PC-3 (cell line): ENCODE measurements around the gene VASN. TPM values are rescaled to one million over a fixed set of nuclear protein-coding genes. Genes with fewer than 3 reads are reported as not detected.

Experiments
- ATAC-seq: fragments of 200-7000 bp; cut with Tn5 transposase; 2 replicates; pipeline ENCODE4 v1.9.1; 2020; ENCODE audit warnings: mild to moderate bottlenecking, moderate library complexity
- BruUV-seq: library from RNA; stranded (reverse); fragments of 400-500 nt; replicated peaks from 2 replicates; lab custom pipeline; 2021; lab: Mats Ljungman, UMichigan
- CTCF ChIA-PET: fragments of 300-600 bp; sonication (Branson Sonifier 250); formaldehyde crosslinking; loops from one replicate; lab custom pipeline; 2022; ENCODE audit warnings: antibody characterized with exemption; lab: Charles Lee
- POLR2A ChIA-PET: fragments of 300-600 bp; sonication (Branson Sonifier 250); formaldehyde crosslinking; loops from one replicate; lab custom pipeline; 2022; ENCODE audit warnings: antibody characterized with exemption; ENCODE audit not compliant: unreplicated experiment; lab: Charles Lee
- DNase-seq: peaks from one replicate; pipeline ENCODE4 v3.0.0-alpha.2; 2015
- H2AFZ ChIP-seq: fragments of 300-600 bp; sonication (generic); 2 replicates; pipeline ENCODE4 v1.6.0; 2016; ENCODE audit warnings: antibody characterized with exemption, low read length
- H3F3A ChIP-seq: fragments of 300-600 bp; sonication (generic); one replicate; pipeline ENCODE4 v1.6.0; 2017; ENCODE audit warnings: antibody characterized with exemption, low read length, control low read depth, mild to moderate bottlenecking; ENCODE audit not compliant: unreplicated experiment
- H3K27ac ChIP-seq: fragments of 300-600 bp; sonication (generic); 2 replicates; pipeline ENCODE4 v1.5.1; 2016; ENCODE audit warnings: mild to moderate bottlenecking, low read length
- H3K27me3 ChIP-seq: fragments of 300-600 bp; sonication (generic); 2 replicates; pipeline ENCODE4 v1.6.1; 2016; ENCODE audit warnings: low read length, mixed read lengths
- H3K36me3 ChIP-seq: fragments of 300-600 bp; sonication (generic); 2 replicates; pipeline ENCODE4 v1.6.1; 2016; ENCODE audit warnings: low read depth, mixed run types, low read length, mixed read lengths
- H3K4me1 ChIP-seq: fragments of 300-600 bp; sonication (generic); 2 replicates; pipeline ENCODE4 v1.5.1; 2016; ENCODE audit warnings: low read length; ENCODE audit not compliant: insufficient read depth
- H3K4me2 ChIP-seq: fragments of 300-600 bp; sonication (generic); 2 replicates; pipeline ENCODE4 v1.6.0; 2016; ENCODE audit warnings: low read length
- H3K4me3 ChIP-seq: fragments of 300-600 bp; sonication (generic); 2 replicates; pipeline ENCODE4 v1.5.1; 2016; ENCODE audit warnings: mild to moderate bottlenecking, low read length, mixed read lengths
- H3K79me2 ChIP-seq: fragments of 300-600 bp; sonication (generic); 2 replicates; pipeline ENCODE4 v1.6.1; 2017; ENCODE audit warnings: low read length, mixed read lengths
- H3K9ac ChIP-seq: fragments of 300-600 bp; sonication (generic); 2 replicates; pipeline ENCODE4 v1.6.0; 2016; ENCODE audit warnings: mild to moderate bottlenecking, low read length
- H3K9me2 ChIP-seq: fragments of 300-600 bp; sonication (generic); replicated peaks from 2 replicates; pipeline ENCODE4 v1.6.1; 2016; ENCODE audit warnings: mixed run types, low read length, mixed read lengths
- H3K9me3 ChIP-seq: fragments of 300-600 bp; sonication (generic); 2 replicates; pipeline ENCODE4 v1.6.1; 2016; ENCODE audit warnings: low read length, mixed read lengths
- H4K20me1 ChIP-seq: fragments of 300-600 bp; sonication (generic); 2 replicates; pipeline ENCODE4 v1.6.1; 2016; ENCODE audit warnings: low read length, mixed read lengths
- EZH2 ChIP-seq: fragments of 300-600 bp; sonication (generic); IDR thresholded peaks from one replicate; pipeline ENCODE4 v1.6.1; 2017; ENCODE audit warnings: antibody characterized with exemption, mild to moderate bottlenecking, low read length; ENCODE audit not compliant: unreplicated experiment
- EZH2phosphoT487 ChIP-seq: fragments of 300-600 bp; sonication (generic); IDR thresholded peaks from 2 replicates; pipeline ENCODE4 v1.6.1; 2018; ENCODE audit warnings: mild to moderate bottlenecking, antibody characterized with exemption, low read length, borderline replicate concordance
- intact Hi-C: fragments of 100-400 bp; cut with micrococcal nuclease; formaldehyde crosslinking; loops from 2 replicates; pipeline ENCODE4 v1.9.0; 2023
- total RNA-seq: library from RNA; depleted of rRNA; stranded (reverse); fragments of >200 nt; gene quantifications from 2 replicates; pipeline ENCODE4 v1.2.3, GENCODE V29; 2014
- TF ChIP-seq, protein P1 (sequence below): fragments of 300-600 bp; sonication (generic); conservative IDR thresholded peaks from 2 replicates; pipeline ENCODE4 v1.5.1; 2017; ENCODE audit warnings: antibody characterized with exemption, low read depth, mild to moderate bottlenecking, low read length

VASN gene
- total RNA-seq, 1 experiment from 2014 or later = 12.2 TPM

DNA sequence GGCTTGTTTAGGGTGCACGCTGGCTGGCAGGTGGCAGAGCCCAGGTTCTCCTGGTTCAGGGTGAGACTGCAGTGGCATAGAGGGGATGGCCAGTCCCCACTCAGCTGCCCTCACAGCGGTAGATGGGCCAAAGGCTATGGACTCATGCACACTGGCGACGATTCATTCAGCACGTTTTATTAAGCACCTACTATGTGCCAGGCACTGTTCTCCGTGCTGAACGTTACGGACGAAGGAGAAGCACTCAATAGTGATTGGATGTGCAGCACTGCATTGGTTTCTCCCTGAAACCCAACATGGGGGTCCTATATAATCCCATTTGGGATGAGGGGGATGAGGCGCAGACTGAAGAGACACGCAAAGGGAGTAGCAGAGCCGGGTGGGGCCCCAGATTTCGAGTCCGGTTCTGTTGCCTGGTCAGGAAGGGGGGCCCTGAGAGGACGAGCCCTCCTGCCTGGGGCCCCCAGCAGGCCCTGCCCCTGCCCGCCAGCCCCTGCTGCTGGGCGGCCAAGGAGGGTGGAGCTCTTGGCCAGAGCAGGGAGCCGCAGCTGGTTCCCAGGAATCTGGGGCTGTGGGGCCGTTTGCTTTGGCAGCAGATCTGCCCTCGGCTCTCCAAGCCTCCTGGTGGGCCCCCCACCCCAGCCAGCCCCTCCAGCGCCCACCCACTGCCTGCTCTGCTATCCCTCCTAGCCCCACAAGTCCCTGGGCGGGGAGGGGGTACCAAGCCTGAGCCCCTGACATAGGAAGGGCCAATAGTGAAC, 47.0 kb upstream of the VASN start:
- Histone ChIP-seq H4K20me1 (no peaks in the 10 kb centered on the region), H3K4me3 (no peak overlapping the region), H3K9me3 (no peaks in the 10 kb centered on the region), H3F3A (no peaks in the 10 kb centered on the region), H3K4me2 (no peak overlapping the region), H3K9me2 (no peaks in the 10 kb centered on the region), H3K4me1 (no peaks in the 10 kb centered on the region), H3K27ac (no peak overlapping the region), H3K27me3 (no peaks in the 10 kb centered on the region), H3K9ac (no peak overlapping the region), H2AFZ (no peak overlapping the region), H3K36me3 (no peaks in the 10 kb centered on the region), H3K79me2 (peaks cover 45% of the 10 kb centered on the region)
- no TSS peak for BruUV-seq
- ChIA-PET CTCF (no interaction called here), POLR2A (no interaction called here)
- TF ChIP-seq EZH2 = no peak
- TF ChIP-seq, protein P1, sequence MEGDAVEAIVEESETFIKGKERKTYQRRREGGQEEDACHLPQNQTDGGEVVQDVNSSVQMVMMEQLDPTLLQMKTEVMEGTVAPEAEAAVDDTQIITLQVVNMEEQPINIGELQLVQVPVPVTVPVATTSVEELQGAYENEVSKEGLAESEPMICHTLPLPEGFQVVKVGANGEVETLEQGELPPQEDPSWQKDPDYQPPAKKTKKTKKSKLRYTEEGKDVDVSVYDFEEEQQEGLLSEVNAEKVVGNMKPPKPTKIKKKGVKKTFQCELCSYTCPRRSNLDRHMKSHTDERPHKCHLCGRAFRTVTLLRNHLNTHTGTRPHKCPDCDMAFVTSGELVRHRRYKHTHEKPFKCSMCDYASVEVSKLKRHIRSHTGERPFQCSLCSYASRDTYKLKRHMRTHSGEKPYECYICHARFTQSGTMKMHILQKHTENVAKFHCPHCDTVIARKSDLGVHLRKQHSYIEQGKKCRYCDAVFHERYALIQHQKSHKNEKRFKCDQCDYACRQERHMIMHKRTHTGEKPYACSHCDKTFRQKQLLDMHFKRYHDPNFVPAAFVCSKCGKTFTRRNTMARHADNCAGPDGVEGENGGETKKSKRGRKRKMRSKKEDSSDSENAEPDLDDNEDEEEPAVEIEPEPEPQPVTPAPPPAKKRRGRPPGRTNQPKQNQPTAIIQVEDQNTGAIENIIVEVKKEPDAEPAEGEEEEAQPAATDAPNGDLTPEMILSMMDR = no peak
- no peak for TF ChIP-seq EZH2phosphoT487
- ATAC-seq (no peak), DNase-seq (no peak)
- intact Hi-C loops = no loop called here

GRCh38 chr16:4325253-4325758, 46.3 kb upstream of the VASN start:
- Histone ChIP-seq H3K9ac (no peak overlapping the region), H3K27ac (no peak overlapping the region), H3K9me3 (no peaks in the 10 kb centered on the region), H3K36me3 (no peaks in the 10 kb centered on the region), H4K20me1 (no peaks in the 10 kb centered on the region), H3K4me2 (no peak overlapping the region), H3K4me1 (no peaks in the 10 kb centered on the region), H3K79me2 (peaks cover 39% of the 10 kb centered on the region), H3K27me3 (no peaks in the 10 kb centered on the region), H2AFZ (no peak overlapping the region), H3K9me2 (no peaks in the 10 kb centered on the region), H3K4me3 (no peak overlapping the region), H3F3A (no peaks in the 10 kb centered on the region)
- CTCF ChIA-PET = no interaction called here
- POLR2A ChIA-PET = no interaction called here
- no peak for DNase-seq
- TF ChIP-seq EZH2phosphoT487 (no peak), EZH2 (no peak)
- TF ChIP-seq, protein P1 = no peak
- intact Hi-C loops = no loop called here
- no TSS peak for BruUV-seq
- no peak for ATAC-seq
